Stimulated activated naive CD8-positive, alpha-beta T cell treated with anti-CD3 and anti-CD28 coated beads, Interleukin-15, Interleukin-2, amounts not matched to agents 100 U/mL and 50 U/mL, for 24 hours (primary cell): ENCODE results near the gene THRB.

ENCODE experiments used
- ATAC-seq: fragments of 150-1000 bp; cut with Tn5 transposase; one replicate; pipeline ENCODE4 v1.10.0; 2021
- DNase-seq: peaks from one replicate; pipeline ENCODE4 v3.0.0; 2021

THRB gene

DNA sequence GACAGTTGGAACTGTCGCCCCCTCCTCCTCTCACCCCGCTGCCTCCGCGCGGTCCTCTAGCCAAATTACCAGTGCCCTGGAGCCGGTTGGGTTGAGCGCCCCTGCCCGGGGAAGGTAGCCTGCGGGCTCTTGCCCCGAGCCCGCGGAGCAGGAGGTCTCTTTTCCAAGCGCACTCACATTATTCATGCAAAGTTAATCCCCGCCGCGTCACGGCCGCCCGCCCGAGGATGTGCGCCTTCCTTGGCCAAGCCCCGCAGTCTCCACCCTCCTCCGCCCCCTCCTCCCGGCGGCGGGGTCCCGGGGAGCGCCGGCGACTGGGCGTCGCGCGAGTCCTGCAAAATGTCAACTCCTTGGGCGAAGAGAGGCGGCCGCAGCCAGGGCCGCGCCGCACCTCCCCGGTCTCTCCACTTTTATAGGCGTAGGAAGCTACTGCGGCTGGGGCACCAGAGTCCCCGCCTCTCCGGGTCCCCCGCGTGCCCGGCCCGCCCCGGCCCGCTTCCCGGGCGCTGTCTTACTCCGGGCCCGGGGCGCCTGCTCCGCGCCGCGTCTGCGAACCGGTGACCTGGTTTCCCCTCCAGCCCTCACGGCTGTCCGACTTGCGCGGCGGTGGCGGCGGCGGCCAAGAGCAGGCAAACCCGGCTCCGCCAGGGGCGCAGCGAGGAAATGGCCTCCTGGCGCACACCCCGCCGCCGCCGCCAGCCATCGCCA is at the start of gene THRB:
THRB (minus strand) TSS at position 233 of the 708 bp plus-strand sequence.
- peak; percentile 24 for ATAC-seq
- peak; percentile 25 for DNase-seq

DNA sequence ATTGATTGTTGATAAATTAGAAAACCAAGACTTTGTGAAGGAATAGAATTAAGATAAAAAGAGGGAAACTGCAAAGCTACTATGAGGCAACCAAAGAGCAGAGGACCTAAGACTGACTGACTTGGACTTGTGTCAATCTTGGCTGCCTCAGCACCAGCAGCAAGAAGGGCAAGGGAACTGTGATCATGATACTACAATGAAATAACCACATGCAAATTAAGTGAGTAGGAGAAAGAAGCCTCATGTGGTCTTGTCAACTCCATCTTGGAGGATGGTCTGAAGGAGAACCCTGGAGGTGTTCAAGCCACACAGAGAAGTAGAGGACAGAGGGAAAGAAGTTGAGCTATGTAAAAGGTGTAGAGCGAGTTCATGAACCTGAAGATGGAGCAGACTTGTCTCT is 47.3 kb upstream of the THRB start:
- ATAC-seq (no peak), DNase-seq (no peak)

DNA sequence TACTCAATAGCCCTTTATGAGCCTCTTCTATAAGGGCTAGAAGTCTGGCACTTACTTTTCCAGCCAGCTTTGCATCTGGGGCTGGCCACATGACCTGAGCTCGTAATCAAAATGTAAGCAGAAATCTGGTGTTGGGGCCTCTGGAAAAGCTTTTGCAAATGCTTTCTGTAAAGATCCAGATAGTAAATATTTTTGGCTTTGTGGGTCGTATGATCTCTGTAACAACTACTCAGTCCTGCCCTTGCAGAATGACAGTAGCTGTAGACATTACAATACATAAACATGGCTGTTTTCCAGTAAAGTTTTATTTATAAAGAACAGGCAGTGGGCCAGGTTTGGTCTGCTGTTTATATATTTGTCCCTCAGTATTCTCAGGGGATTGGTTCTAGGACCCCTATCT is 46.2 kb upstream of the THRB start:
- DNase-seq: no peak
- ATAC-seq: no peak

DNA sequence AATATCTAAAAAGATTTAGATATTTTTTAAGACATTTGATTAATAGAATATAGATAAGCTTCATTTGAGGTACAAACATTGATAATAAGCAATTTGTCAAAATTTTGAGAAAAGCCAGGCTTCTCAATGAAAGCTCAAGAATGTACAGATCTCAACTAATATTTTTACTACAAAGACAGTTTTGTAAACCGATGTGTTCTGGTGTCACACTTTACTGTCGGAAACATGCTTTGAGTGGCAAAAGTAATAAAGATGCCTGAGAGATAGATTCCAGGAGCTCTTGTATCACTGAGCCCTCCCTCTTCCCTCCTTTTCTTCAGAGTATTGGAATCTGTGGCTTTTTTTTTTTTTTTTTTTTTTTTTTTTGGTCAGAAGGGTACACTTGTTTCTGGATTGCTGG is 45.0 kb upstream of the THRB start:
- ATAC-seq (no peak), DNase-seq (no peak)

DNA sequence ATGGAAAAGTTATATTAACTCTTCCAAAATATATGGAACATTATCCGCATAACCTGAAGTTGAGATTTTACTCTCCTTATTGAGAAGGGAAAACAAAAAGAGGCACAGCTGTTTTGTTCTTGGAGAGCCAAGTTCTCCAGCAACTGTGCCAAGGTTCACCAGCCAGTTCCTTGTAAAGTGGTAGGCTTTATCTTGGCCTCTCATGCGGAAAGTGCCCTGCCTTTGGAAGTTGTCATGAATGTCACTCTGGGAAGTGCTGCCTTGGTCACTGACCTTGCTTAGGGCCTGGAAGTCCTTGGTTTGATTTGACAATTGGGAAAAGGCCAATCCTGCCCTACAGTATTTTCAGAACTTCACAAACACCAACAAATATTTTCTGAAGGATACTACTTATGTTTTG is 44.2 kb upstream of the THRB start:
- ATAC-seq (no peak), DNase-seq (no peak)

DNA sequence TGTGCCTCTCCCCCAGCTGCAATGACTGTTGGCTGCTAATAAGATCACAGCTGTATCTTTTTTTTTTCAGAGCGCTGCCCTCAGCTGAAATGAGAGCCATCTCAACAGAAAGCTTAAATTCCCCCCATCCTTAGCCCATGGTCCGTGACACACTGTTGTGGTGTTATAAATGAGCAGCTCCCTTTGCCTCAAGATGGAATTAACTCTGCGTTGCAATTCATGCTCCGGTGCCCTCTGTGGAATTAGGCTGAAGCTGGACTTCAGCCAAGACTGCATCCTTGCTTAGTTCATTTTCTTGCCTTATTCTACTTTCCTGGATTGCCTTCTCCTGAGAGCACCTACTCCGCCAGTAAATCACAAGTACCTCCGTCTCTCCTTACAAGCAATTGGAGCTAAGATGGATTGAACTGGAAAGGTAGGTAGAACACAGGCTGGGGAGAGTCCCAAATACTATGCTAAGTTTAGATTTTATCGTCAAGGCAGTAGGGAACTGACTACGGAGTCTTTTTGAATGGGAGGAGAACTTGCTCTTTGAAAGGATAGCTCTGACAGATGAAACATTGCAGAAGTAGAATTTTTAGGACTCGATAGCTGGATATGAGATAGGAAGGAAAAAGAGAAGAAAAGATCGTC is 39.0 kb upstream of the THRB start:
- ATAC-seq (no peak), DNase-seq (no peak)

DNA sequence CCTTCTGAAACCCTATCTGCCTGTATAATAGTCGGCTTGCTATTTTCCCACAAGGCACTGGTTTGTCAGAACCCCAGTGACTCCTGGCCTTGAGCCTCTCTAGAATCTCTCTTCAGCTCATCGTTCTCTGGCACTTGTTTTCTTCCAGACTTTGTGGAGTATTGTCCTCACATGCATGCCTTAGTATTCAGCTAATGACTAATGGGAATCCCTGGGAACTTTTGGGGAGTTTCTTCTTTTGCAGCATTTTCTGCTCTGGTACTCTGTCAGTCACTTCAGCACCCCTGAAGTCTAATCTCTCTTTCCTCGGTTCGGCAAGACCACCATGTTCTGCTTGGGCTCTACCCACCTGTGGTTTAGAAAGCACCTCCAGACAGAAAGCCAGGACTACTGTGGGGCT is 35.8 kb upstream of the THRB start:
- no peak for DNase-seq
- no peak for ATAC-seq

DNA sequence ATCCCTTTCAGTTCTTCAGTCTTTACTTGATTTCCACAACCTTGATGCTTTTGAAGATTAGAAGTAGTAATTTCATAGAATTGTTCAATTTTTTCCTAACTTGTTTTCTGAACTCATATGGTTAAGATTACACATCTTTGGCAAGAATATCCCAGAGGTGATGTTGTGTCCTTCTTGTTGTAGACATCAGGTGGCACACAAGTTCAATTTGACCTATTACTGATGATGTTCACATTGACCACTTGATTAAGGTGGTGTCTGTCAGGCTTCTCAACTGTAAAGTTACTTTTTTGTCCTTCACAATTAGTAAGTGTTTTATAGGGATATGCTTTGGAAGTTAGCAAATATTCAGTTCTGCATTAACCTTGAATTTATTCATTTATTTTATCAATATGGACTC is 34.6 kb upstream of the THRB start:
- DNase-seq (no peak), ATAC-seq (no peak)

DNA sequence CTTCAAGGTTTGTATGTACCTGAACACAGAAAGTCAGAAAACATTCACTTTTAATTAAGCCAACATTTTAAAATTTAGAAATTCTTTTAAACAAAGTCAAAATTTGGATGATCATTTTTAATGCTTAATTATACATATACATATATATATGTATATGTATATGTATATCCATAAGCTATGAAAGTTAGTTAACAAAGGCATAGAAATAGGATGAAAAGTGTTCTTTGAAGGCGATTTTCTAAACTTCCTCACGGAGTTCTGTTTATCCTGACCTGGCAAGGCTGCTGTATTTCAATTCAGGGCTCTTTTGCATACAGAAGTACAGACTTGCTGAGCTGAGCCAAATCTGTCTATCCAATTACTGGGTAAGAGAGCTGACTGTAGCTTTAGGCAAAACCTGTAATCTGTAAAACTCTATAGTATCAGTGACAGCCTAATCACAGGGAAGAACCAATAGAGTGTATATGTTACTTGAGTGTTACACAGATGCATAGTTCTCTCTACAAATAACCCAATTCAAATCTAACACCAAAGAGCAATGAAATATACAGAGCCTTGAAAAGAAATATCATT is 32.1 kb upstream of the THRB start:
- ATAC-seq (no peak), DNase-seq (no peak)

DNA sequence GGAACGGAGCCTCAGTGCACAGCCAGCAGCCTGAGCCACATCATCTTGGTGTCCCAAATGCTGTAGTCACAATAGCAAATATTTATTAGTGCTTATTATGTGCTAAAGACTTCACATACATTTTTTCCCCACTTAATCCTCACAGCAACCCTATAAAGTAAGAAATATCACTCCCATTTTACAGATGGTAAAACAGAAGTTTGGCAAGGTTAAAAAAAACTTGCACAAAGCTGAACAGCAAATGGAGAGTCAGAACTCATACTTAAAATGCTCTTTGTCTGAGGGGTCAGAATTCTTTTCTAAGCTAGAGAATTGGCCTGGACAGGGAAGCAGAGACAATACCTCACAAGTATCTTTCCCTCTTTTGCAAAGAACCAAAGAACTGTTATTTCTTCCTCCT is 30.9 kb upstream of the THRB start:
- no peak for DNase-seq

DNA sequence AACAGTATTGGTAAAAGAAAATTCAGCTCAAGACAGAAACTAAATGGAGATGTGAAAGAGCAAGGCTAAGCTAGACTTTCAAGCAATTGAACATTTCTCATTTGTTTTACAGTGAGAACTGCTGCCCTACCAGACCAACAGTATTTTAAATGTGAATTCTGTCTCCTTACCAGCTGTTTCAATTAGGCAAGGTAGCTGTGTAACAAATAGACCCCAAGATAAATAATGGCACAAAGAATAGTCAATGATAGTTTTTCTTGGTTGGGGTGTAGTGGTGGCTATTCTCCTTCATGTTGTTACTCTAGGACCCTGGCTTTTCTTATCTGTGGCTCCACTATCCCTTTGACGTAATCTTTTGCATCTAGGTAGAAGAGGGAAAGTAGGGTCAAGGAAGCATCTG is 30.4 kb upstream of the THRB start:
- no peak for DNase-seq
- no peak for ATAC-seq

More for the DNA sequence above, 30.9 kb upstream of the THRB start:
- no peak for ATAC-seq

DNA sequence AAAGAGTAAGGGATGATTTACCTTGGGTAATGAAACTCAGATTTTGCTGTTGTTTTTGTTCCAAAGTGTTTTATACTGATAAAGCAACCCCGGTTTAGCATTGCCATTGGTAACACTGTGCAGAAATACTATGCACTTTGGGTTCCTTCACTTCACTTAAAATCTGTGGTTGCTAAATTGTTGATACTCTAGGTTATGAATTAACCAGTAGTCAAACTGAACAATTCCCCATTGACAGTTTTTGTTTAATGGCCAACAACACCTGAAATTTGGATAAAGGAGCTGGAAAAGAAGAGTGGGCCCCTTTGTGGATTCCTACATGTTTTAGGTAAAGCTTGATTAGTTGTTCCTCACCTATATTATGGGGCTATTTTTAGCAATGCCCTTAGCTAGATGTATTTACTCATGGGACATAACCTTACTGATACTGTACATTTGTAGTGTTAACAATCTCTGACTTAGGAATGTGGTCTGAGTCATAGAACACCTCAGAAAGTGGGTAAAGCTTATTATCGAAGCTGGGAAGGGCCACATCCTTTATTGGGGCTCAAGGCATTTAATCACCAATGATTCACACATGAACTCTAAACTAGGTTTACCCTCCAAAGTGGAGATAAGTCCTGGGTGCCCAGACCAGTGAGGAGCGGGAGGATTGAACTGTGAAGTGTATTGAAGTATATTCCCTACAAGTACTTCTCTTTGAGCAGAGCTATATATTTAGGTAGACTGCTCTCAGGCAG is 29.5 kb upstream of the THRB start:
- ATAC-seq (no peak), DNase-seq (no peak)

DNA sequence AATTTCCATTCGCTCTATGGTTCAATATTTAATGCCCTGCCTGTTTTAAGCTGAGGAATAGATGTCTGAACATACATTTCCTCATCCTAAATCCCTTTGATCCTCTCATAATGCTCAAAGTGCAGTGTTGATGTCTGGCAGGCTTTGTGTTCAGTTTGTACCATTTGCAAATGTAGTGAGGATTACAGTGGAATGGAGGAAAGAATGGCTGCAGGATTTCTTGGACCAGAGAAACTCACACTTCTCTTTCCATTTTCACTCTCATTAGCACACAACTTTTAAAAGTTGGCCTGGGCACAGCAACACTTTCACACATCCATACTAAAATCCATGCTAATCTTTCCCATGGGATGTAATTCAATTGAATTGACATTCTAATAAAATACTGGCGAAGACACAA is 28.6 kb upstream of the THRB start:
- ATAC-seq: no peak

DNA sequence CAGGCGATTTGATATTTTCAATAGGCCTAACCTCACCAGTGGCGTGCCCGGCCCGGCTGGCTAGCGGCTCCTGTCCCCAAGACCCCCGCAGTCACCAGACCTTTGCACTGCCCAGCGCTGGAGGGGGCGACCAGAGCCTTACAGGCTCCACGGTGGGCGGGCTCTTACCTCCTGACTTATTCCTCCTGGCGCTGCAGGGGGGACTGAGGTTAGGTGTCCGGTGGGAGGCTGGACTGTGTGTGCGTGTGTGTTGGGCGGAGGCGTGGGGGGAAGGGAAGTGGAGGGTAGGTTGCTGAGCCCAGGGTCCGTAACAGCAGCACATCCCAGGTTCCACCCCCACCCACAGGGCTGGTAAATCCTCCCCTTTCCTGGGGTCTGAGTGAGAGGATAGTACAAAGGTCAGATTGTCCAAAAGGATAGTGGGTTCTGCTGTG is 27.5 kb upstream of the THRB start:
- no peak for ATAC-seq
- DNase-seq: no peak

More for the DNA sequence above, 28.6 kb upstream of the THRB start:
- no peak for DNase-seq

DNA sequence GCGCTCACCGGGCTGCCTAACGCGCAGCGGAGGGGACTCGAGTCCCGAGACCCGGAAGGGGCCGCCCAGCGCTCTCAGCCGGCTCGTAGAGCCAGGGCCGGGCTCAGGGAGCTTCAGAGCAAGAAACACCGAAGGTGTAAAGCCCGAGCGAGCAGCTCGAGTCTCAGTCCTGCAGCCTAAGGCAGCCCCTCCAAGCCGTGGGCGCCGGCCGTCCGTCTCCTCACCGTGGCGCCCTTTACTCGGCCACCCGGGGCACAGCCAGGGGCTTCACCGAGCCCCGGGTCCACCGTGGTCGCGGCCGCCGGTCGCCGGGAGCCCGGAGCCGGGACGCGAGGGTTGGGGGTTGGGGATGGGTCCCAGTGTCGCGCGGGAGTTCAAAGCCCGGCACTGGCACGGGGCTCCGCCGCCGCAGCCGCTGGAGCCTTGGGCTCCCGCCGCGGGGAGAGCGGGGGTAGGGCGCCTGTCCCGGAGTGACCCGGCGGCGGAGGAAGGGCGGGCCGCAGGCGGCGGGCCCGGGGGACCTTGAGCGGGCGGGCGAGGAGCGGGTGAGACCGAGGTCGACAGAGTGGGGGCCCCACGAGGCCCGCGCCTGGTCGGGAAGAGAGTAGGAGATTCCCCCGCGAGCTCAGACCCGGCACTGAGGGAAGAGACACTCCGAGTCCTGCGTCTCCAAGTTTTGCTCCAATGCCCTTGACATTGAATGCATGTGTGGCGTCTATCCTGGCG is 26.9 kb upstream of the THRB start:
- ATAC-seq: peak; percentile 41

DNA sequence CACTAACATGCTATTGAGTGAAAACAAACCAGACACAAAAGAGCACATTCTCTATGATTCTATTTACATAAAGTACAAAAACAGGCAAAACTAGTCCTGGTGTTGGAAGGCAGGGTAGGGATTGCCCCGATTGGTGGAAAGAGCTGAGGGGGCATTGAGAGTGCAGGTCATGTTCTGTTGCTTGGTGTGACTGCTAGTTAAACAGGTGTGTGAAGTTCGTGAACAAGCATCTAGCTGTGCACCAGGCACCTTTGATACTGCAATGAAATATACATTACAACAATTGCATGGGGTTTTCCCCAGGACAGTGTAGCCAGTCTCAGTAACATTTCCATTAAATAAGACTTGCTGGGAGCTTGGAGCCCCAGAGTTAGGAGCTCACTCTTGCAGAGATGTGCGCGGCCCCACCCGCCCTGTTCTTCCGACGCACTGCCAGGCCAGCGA is 26.3 kb upstream of the THRB start:
- ATAC-seq: peak; percentile 34
- DNase-seq: no peak

More for the DNA sequence above, 26.9 kb upstream of the THRB start:
- DNase-seq: peak; percentile 9

DNA sequence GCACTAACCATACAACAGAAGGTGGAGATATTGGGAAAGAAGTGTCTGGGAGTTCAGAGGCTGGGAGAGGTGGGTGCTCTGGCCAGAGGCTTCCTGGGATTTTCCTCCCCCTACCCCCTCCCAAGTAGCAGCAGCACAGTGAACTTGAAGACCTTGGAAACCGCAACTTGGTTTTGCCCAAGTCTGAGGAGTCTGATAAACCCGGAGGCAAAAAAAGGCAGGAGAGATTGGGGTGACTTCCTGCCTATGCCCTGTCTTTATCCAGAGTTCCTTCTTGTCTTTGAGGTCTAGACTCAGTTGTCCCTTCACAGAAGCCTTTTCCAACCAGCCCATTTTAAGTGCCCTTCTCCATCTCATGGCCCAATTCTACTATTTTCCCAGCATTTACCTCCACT is 25.4 kb upstream of the THRB start:
- no peak for DNase-seq
- ATAC-seq: no peak

DNA sequence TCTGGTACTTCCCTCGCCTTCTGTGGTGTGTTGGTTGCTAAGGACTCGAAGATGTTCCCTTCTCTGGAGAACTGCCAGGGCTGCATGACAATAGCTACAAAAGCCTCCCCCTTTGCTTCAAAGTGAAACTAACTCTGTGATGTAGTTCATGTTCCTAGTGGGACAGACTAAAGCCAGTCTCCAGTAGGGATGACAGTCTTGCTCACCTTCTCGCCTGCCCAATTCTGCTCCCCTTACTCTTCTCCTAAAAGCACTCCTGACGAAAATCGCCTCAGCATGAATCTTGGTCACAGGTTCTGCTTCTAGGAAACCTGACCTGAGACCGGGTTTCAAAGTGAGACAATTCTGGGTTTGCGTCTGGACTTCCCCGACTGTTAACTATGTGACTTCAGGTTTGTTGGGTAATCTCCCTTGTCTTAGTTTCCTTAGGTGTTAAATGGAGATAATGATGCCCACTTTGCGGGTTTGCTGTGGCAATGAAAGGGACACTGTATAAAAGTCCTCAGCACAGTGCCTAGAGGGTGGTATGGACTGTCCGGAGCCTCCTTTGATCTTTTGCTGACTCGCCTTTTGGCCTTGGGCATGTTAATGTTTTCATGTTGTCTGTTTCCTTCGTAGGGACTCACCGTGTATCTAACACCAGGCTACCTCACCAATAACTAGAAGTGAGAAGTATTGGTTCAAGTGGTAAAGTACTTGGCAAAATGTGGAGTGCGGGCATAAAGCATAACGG is 24.9 kb upstream of the THRB start:
- DNase-seq: no peak
- no peak for ATAC-seq

DNA sequence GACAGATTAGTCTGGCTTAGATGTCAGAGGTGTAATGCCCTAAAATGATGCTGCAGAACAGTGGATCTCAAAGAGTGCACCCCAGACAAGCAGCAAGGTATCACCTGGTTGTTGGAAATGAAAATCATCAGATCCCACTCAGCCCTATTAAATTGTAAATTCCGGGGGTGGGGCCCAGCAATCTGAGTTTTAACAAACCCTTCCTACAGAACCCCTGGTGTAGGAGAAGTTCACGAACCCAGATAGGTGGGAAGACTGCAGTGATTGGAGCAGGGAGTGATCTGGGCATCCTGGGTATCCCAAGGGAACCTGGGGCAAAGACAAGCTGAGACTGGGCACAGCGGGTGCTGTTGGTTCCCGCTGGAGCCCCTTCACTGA is 24.3 kb upstream of the THRB start:
- ATAC-seq (no peak), DNase-seq (no peak)

DNA sequence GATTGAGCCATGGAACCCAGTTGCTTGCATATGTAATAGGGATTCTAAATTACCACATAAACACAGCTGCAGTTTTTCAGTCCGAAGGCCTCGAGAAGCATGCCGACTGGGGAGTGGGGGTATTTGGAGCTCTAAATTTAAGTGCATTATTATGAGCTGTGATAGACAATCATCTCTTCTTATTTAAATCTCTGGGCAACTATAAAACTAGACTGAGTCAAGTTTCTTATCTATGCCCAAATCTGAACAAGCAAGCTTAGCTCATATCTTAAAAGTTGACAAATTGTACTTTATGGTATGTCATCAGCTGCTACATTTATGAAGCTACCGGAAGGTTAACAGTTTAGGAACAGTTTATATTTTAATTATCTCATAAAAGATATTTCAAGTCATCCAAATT is 19.5 kb upstream of the THRB start:
- ATAC-seq (no peak), DNase-seq (no peak)

DNA sequence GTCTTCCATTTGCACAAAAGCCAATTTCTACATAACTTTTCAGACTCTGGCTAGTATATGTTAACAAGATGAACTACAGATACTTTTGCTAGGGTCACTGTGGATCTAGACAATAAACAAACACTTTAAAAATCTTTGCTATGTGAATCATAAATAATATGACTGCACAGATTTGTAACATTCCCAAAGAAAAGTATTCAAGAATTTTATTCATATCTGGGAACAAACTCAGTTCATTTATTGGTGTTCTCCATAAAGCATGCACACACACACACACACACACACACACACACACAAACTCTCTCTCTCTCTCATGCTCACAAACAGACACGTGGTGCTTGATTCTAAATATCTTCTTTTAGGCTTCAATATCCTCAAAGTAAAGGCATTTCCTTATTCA is 18.8 kb upstream of the THRB start:
- DNase-seq (no peak), ATAC-seq (no peak)
